ENCODE results near the gene ZYG11A.

- no peak for TF ChIP-seq MXD3 (CRISPR knock-in tag; IDR thresholded peaks at IDR 0.05)
- TF ChIP-seq FOXO1 (CRISPR knock-in tag; IDR thresholded peaks at IDR 0.05) = no peak
- no peak for TF ChIP-seq JUND (CRISPR knock-in tag; IDR thresholded peaks at IDR 0.05)
- no peak for TF ChIP-seq ZXDC (CRISPR knock-in tag; IDR thresholded peaks at IDR 0.05)
- no peak for TF ChIP-seq FOXK1 (CRISPR knock-in tag; IDR thresholded peaks at IDR 0.05; ENCODE audit: borderline replicate concordance, low read depth)
- TF ChIP-seq ZFX (CRISPR knock-in tag; IDR thresholded peaks at IDR 0.05; ENCODE audit: low read depth) = no peak
- TF ChIP-seq AFF4 (CRISPR knock-in tag; IDR thresholded peaks at IDR 0.05) = no peak
Measured at GRCh38 chr1:52899445-52899894, 56.9 kb downstream of the ZYG11A start.

Data from HepG2 (cell line).